ENCODE data around the gene GPR132.
A peak's percentile ranks its signal among the peaks of the same experiment; 100 is the strongest.

Gene GPR132

DNA sequence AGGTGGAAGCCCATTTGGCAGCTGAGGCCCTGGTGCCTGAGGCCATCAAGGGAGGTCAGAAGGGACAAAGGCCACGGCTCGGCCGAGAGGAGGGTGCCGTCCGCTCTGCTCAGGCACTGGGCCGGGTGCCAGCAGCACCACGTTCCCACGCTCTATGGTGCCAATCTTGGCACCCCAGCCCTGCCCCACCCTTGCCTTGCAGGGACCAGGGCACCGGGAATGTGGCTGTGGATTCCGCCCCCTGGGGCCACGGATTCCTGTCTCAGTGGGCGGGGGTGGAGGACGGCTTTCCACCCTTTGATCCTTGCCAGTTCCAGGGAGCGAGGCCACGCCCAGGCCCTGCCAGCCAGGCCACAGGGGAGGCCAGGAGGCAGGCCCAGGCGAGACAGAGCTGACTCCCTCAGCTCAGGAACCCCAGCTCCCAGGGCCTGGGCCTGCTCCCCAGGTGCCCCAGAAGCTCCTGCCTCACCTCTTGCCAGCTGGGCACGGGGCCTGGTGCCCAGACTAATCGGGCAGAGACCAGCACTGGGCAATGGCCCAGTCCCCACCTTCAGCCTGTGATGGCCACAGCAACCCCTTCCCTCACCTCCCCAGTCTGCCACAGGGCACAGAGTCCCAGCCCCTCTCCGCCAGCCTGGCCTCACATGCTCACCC is 26.4 kb upstream of the GPR132 start:
- TF ChIP-seq, protein P1, sequence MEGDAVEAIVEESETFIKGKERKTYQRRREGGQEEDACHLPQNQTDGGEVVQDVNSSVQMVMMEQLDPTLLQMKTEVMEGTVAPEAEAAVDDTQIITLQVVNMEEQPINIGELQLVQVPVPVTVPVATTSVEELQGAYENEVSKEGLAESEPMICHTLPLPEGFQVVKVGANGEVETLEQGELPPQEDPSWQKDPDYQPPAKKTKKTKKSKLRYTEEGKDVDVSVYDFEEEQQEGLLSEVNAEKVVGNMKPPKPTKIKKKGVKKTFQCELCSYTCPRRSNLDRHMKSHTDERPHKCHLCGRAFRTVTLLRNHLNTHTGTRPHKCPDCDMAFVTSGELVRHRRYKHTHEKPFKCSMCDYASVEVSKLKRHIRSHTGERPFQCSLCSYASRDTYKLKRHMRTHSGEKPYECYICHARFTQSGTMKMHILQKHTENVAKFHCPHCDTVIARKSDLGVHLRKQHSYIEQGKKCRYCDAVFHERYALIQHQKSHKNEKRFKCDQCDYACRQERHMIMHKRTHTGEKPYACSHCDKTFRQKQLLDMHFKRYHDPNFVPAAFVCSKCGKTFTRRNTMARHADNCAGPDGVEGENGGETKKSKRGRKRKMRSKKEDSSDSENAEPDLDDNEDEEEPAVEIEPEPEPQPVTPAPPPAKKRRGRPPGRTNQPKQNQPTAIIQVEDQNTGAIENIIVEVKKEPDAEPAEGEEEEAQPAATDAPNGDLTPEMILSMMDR (IDR thresholded peaks at IDR 0.05; ENCODE audit: borderline replicate concordance, control extremely low read depth, extremely low read depth, insufficient read depth, missing control alignments), result no peak
- in situ Hi-C loops (cut with MboI; ENCODE audit: low sequenced_read_pairs, unreplicated experiment), result no loop called here
- DNase-seq (ENCODE audit: low spot score), result peak; percentile 26

DNA sequence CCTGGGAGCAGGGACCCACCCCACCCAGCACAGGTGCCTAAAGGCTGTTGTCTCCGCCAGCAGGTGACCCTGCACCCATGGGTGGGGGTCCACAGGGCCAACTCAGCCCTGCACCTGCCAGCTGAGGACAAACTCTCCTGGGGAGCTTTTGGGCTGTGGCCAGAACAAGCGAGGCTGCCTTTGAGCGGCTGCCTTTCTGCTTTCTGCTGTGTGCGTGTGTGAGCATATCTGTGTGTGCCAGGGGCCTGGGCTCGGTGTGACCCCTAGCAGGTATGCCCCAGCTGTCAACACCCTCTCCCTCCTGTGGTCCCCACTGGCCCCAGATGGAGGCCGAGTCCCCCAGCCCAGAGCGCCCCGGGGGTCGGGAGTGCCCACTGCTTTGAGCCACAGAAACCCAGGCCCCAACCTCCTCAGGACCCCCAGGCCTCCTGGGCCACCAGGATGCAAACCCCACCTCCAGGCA is 25.9 kb upstream of the GPR132 start:
- in situ Hi-C loops (cut with MboI; ENCODE audit: low sequenced_read_pairs, unreplicated experiment), result no loop called here
- TF ChIP-seq, protein P1 (IDR thresholded peaks at IDR 0.05; ENCODE audit: borderline replicate concordance, control extremely low read depth, extremely low read depth, insufficient read depth, missing control alignments), result no peak
- peak; percentile 32 for DNase-seq (ENCODE audit: low spot score)

DNA sequence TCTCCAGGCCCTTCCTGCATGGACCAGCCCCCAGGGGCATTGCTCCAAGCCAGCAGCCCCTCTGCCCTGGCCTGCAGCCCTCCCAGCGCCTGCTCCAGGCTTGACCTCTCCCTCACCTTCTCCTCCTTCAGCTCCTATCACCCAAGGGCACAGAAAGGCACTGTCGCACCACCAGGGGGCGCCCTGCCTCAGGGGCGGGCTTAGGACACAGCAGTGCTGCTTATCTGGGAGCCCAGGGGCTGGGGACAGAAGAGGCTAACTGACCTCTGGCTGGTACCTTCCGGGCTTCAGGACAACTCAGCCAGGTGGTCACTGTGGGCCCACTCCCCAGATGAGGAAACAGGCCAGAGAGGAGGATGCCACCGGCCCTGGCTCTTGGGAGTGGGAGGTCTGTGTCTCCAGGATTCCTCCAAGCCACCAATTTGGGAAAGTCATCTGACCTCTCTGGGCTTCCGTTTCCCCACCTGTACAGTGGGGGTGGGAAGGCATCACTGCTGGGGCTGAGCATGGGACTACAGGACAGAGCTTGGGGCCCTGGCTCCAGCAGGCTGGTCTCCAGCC is 25.3 kb upstream of the GPR132 start:
- TF ChIP-seq, protein P1 (IDR thresholded peaks at IDR 0.05; ENCODE audit: borderline replicate concordance, control extremely low read depth, extremely low read depth, insufficient read depth, missing control alignments), result peak; percentile 99
- in situ Hi-C loops (cut with MboI; ENCODE audit: low sequenced_read_pairs, unreplicated experiment), result no loop called here
- DNase-seq (ENCODE audit: low spot score), result peak; percentile 89

DNA sequence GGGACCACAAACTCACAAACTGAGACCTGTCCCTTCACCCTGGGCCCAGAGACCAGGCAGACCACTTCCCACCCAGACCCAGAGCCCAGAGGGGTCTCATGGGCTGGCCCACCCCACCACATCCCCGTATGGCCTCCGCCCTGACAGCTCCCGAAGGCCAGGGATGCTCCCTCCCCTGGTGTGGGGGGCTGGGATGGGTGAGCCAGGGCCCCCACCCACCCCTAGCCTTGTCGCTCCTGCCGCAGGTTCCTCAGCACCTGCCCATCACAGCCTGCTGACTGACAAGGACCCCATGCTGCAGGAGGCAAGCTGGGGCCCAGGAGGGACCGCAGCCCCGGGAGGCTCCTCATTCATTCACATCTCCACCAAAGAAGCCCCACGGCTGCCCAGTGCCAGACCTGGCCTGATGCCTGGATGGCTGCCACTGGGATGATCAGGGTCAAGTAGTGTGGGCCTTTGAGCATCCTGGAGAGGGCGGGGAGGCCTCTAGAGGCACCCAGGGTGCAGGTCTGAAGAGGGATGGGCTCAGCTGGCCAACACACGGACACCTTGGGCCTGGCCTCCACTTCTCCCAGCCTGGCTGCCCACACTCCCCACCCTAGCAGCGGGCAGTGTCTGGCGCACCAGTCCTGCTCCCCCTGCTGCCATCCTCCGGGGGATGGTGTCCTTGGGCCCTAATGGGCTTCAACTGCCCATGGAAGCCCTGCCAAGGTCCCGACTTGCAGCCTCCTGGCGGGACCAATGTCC is 24.7 kb upstream of the GPR132 start:
- TF ChIP-seq, protein P1 (IDR thresholded peaks at IDR 0.05; ENCODE audit: borderline replicate concordance, control extremely low read depth, extremely low read depth, insufficient read depth, missing control alignments), result no peak
- no peak for DNase-seq (ENCODE audit: low spot score)
- in situ Hi-C loops (cut with MboI; ENCODE audit: low sequenced_read_pairs, unreplicated experiment), result no loop called here

DNA sequence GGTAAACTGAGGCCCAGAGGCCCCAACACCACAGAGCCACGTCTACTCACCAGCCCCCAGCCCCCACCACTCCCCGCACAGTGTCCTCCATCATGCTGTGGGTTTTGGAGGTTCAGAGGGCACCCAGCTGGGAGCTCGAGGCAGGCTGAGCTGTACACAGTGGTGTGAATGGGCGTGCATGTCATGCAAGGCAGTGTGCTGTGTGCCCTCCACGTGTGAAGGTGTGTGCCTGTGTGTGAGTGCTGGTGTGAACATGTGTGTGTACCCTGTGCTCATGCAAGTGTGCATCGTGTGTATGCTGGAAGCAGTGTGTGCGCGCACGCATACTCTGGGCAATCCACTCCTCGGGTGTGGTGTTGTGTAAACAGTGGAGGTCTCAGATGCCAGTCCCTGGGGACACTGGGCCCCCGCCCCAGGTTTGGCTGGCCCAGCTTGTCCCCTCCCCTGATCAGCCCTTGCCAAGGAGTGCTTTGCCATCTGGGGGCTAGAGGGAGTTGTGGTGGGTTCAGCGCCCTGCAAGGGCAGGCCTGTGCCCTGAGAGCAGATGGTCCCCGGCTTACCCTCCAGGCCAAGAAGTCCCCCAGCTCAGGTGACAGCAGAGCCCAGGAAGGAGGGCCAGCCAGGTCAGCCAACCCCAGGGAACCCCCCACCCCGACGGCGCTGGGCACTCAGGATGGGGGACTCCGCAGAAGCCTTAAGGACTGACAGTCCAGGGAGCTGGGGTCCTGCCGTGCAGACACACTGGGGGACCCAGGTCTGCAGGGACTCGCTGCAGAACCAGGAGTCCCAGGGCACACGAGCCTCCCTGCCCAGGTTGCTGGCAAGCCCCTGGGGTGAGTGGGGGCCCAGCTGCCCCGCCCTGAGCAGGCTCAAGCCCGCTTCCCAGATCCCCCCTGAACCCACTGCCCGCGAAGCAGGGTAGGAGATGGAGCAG is 23.8 kb upstream of the GPR132 start:
- TF ChIP-seq, protein P1 (IDR thresholded peaks at IDR 0.05; ENCODE audit: borderline replicate concordance, control extremely low read depth, extremely low read depth, insufficient read depth, missing control alignments), result no peak
- in situ Hi-C loops (cut with MboI; ENCODE audit: low sequenced_read_pairs, unreplicated experiment), result no loop called here
- DNase-seq (ENCODE audit: low spot score), result peak; percentile 18

Measured in GM13976 (cell line).